Measurements from ENCODE around the gene CEMIP2.
"Not testable (repeated sequence)": the region's sequence is repeated elsewhere in the genome, so short reads cannot be mapped to it uniquely, and the experiment has no call there.

The CEMIP2 gene

GRCh38 chr9:71706176-71706575 lies 62.1 kb downstream of the CEMIP2 start:
- no peak for DNase-seq

- no peak for DNase-seq
Measured at GRCh38 chr9:71704796-71705195, 63.5 kb downstream of the CEMIP2 start.

- DNase-seq = no peak
Measured at GRCh38 chr9:71703172-71703872, 65.0 kb downstream of the CEMIP2 start.

- no peak for DNase-seq
Measured at GRCh38 chr9:71697882-71698281, 70.4 kb downstream of the CEMIP2 start.

DNA sequence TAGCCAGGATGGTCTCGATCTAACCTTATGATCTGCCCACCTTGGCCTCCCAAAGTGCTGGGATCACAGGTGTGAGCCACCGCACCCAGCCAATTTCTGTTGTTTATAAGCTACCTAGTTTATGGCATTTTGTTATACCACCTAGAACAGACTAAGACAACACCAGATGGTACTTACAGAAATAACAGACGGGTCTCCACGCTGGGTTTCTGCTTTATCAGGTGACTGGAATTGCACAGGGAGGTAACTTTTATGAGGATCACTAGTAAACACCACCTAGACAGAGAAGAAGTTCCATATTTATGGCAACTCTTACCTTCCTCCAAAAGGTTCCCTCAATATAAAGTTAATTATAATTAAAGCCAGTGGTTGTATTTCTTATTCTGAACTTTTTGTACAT lies 74.0 kb downstream of the CEMIP2 start:
- no peak for DNase-seq

DNA sequence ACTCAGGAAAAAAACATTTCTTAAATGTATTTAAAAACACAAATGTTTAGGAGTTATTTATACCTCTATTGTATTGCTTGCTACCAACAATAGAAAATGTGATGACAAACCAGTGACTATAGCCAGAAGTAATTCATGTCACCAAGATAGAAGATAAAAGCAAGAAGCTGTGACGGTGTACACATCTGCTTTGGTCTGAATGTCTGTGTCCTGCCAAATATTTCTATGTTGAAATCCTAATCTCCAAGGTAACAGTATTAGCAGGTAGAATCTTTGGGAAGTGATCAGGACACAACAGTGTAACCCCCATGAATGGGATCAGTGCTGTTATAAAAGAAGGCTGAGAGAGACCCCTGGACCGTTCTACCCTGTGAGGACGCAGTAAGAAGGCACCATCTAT lies 74.7 kb downstream of the CEMIP2 start:
- DNase-seq = no peak

DNA sequence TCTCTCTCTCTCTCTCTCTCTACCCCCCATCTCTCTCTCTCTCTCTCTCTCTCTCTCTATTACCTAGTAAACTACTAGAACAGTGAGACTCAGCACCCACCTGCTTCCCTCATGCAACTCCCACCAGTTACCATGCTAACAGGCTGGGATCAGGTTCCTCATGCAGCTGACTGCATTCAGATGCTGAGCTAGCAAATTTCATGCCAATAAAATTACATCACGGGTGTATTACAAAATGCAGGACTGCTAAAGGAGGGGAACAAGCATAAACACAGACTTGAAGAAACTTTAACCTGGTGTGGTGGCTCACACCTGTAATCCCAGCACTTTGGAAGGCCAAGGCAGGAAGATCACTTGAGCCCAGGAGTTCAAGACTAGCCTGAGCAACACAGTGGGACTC lies 76.0 kb downstream of the CEMIP2 start:
- DNase-seq = no peak

DNA sequence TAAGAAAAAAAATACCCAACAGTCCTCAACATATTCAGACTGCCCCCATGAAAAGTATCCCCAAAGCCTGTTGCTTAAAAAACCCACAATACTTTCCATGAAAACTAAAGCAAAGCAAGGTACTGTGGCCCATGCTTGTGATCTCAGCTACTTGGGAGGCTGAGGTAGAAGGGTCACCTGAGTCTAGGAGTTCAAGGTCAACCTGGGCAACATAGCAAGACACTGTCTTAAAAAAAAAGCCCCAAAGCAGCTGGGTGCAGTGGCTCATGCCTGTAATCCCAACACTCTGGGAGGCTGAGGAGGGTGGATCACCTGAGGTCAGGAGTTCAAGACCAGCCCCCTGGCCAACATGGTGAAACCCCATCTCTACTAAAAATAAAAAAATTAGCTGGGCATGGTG lies 76.7 kb downstream of the CEMIP2 start:
- not testable (repeated sequence) for DNase-seq

DNA sequence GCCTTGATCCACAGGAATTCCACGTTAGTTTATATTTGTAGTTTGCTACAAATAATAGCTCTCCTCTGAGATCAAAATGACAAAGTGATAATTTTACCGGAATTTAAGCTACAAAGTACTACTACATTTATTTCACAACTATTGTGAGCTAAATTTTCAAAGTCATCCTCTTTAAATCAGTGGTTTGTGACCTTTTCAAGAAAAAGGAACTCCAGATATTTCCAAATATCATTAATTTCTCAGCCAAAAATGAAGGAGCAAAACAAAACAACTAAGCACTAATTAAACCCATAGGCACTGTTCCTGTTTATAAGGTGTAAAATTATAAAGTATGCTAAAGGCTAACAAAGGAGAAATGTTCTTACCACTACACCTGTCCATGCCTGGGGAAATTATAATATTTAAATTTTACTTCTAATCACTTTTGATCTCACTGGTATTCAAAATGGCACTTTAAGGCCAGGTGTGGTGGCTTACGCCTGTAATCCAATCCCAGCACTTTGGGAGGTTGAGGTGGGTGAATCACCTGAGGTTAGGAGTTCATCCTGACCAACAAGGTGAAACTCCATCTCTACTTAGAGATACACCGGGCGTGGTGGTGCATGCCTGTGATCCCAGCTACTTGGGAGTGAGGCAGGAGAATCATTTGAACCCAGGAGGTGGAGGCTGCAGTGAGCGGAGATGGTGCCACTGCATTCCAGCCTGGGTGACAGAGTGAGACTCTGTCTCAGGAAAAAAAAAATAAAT lies 77.5 kb downstream of the CEMIP2 start:
- DNase-seq = no peak

DNA sequence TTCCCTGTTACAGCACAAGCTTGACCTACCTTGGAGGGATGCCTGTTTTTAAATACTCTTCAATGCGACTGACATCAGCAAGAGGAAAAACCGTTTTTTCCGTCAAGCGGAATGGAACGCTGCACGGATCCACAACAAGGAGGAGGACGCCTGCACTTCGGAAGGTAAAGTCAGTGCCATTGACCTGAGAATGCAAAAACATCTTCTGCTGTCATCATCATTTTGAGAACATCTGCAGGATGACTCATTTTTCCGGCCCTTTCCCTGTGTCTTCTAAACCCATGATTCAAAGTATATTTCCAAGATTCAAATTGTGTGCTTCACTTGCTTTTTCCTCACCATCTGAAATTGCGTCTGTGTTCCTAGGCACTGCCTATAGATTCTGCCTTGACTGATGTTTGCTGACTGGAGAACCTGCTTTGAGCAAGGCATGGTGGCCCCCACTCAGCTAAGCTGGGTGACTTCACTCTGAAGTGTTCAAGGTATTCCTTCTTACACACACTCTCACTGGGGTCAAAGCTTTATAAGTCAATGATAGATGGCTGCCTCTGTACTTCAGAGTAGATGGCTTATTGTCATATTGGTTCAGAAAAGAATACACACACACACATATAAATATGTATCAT lies 78.1 kb downstream of the CEMIP2 start:
- DNase-seq = no peak

- DNase-seq = no peak
Measured at GRCh38 chr9:71687676-71688075, 80.6 kb downstream of the CEMIP2 start.

DNA sequence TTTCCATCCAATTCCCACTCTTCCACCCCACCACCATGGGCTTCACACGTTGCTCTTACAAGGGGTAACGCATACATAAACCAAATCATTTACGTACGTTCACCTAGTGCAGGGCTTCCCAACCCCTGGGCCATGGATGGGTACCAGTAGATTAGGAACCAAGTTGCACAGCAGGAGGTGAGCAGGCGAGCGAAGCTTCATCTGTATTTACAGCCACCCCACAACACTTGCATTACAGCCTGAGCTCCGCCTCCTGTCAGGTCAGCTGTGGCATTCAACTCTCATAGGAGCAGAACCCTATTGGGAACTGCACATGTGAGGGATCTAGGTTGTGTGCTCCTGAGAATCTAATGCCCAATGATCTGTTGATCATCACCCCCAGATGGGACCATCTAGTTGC lies 82.3 kb downstream of the CEMIP2 start:
- no peak for DNase-seq

- no peak for DNase-seq
Measured at GRCh38 chr9:71685394-71685793, 82.9 kb downstream of the CEMIP2 start.

GRCh38 chr9:71684566-71684965 lies 83.7 kb downstream of the CEMIP2 start:
- DNase-seq = no peak

- DNase-seq = no peak
Measured at GRCh38 chr9:71683598-71684235, 84.6 kb downstream of the CEMIP2 start.

DNA sequence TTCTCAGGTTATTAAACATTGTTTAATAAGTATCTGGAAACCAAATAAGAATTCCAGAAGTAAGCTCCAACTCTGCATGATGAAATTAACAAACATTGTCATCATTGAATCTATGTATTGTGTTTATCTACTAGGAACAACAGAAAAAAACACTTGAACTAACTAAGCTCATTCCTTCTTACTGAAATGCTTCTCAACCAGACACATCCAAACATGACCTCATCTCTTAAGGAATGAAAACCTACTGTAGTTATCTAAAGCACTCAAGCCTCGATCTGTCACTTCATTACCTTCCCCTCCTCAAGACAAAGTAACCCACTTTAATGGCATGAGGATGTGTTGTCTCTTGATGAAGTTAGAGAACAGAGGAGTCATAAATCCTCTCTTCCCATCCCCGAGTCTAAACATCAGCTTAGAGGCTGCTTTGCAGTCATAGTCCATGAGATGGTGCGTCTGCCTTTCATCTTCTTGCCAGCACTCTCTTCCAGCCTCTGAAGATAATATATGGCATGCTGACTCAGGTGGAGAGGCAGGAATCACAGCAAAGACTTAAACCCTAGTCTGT lies 86.5 kb downstream of the CEMIP2 start:
- no peak for DNase-seq

GRCh38 chr9:71681104-71681707 lies 87.1 kb downstream of the CEMIP2 start:
- no peak for DNase-seq

GRCh38 chr9:71680189-71680980 lies 87.9 kb downstream of the CEMIP2 start:
- DNase-seq = no peak

DNA sequence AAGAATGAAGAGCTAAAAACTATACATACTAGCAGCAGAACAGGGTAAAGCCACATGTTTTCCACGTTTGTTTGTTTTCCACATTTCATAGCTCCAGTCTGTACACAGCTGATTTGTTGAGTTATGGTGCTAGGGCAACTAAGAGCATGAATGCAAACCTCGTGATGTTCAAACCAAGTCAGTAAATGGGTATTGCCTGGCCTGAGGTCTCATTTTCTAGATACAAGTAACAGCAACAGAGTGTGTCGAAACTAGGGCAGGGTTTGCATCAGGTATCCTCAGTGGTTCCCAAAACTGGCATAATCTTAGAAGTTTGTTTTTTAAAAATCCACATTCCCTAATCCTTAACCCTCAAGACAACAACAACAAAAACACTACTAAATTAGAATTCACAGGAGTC lies 89.3 kb downstream of the CEMIP2 start:
- DNase-seq = no peak

DNA sequence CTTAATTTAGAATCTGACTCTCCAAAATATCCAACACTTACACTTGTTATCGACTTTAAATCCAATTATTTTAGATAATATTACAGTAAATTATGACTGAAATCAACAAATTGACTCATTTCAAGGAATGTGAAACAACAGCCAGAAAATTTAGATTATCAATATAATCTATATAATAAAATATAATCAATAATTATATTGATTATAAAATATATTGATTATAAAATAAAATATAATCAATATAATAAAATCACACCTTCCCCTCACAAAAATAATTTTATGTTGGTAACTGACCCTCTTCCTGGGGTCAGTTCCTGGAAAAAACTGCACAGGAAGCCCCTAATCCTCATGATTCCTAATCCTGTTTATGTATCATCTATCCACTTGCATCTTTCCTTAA lies 91.1 kb downstream of the CEMIP2 start:
- DNase-seq = no peak

GRCh38 chr9:71676460-71676859 lies 91.9 kb downstream of the CEMIP2 start:
- DNase-seq = no peak

DNA sequence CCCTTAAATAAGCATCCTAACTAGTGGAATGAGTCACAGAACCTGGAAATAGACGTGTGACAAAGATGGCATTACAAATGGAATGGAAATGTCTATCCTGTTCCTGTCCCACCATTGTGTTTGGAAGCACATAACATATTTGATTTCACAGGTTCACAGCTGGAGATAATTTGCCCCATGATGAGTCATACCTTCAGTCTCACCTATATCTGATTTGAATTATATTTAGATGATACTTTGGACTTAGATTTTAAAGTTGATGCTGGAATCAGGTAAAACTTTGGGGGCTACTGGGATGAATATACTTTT lies 92.5 kb downstream of the CEMIP2 start:
- no peak for DNase-seq
